Liver (tissue), 3 donors: ENCODE results near the gene MYO3B.

Source experiments
- GABPA ChIP-seq, 2 donors: IDR thresholded peaks in 1 of 2; conservative IDR thresholded peaks in 1 of 2; 2 replicates each; pipeline ENCODE4 v1.6.1; 2016; ENCODE audit warnings: antibody characterized with exemption in 2 of 2, mild to moderate bottlenecking in 1 of 2, moderate library complexity in 1 of 2
- TAF1 ChIP-seq: conservative IDR thresholded peaks from 2 replicates; pipeline ENCODE4 v1.6.1; 2016; ENCODE audit warnings: antibody characterized with exemption, mild to moderate bottlenecking
- TF ChIP-seq, protein P1 (sequence below): fragments of 150-350 bp; IDR thresholded peaks from 2 replicates; pipeline ENCODE4 v1.5.1; 2017; ENCODE audit warnings: improper control_type of control experiment, low read depth, low read length; ENCODE audit not compliant: missing input control
- TF ChIP-seq, protein P2 (sequence below): IDR thresholded peaks from 2 replicates; pipeline ENCODE4 v1.6.1; 2016; ENCODE audit warnings: antibody characterized with exemption
- donor health status: healthy.
- donor health status: healthy.

DNA sequence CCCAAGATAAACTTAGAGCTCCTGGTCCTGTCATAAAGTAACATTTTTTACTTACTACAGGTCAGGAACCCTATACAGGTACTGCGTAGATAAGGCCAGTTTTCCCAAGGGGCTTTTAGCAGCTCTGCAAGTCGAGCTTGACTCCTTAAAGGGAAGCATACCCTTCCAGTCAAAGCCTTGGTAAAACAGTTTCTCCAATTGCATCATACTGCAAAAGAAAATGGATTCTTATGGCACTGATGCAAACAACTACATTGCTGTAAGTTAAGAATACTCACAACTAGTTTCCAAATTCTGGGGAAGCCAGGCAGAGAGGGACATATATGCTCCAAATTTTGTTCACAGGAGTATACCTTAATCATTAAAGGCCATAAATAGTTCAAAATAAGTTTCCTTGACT, 31.0 kb downstream of the MYO3B start:
- TF ChIP-seq, protein P1, sequence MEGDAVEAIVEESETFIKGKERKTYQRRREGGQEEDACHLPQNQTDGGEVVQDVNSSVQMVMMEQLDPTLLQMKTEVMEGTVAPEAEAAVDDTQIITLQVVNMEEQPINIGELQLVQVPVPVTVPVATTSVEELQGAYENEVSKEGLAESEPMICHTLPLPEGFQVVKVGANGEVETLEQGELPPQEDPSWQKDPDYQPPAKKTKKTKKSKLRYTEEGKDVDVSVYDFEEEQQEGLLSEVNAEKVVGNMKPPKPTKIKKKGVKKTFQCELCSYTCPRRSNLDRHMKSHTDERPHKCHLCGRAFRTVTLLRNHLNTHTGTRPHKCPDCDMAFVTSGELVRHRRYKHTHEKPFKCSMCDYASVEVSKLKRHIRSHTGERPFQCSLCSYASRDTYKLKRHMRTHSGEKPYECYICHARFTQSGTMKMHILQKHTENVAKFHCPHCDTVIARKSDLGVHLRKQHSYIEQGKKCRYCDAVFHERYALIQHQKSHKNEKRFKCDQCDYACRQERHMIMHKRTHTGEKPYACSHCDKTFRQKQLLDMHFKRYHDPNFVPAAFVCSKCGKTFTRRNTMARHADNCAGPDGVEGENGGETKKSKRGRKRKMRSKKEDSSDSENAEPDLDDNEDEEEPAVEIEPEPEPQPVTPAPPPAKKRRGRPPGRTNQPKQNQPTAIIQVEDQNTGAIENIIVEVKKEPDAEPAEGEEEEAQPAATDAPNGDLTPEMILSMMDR = no peak
- TF ChIP-seq GABPA (IDR thresholded peaks at IDR 0.05 in 1 of 2, conservative IDR thresholded peaks at IDR 0.05 in 1 of 2) = no peak
- no peak for TF ChIP-seq TAF1
- TF ChIP-seq, protein P2, sequence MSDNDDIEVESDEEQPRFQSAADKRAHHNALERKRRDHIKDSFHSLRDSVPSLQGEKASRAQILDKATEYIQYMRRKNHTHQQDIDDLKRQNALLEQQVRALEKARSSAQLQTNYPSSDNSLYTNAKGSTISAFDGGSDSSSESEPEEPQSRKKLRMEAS = no peak
